Sigmoid colon (tissue), 4 donors: ENCODE results near the gene MILR1.
A peak's percentile ranks its signal among the peaks of the same experiment; 100 is the strongest.

ENCODE experiments used
- CTCF ChIP-seq, 4 experiments: fragments of 450-650 bp in 3 of 4; fragments of 200-600 bp in 1 of 4; IDR thresholded peaks; one replicate each; pipeline ENCODE4 v1.5.1; 2016 to 2019; ENCODE audit warnings: antibody characterized with exemption in 4 of 4, mild to moderate bottlenecking in 3 of 4, moderate library complexity in 2 of 4
- EP300 ChIP-seq, 4 donors: sonication (generic); formaldehyde crosslinking; IDR thresholded peaks; one replicate each; pipeline ENCODE4 v1.6.1; 2017; ENCODE audit warnings: antibody characterized with exemption in 4 of 4
- POLR2A ChIP-seq, 2 donors: fragments of 450-650 bp; IDR thresholded peaks; one replicate each; pipeline ENCODE4 v1.6.1; 2016; ENCODE audit warnings: antibody characterized with exemption in 2 of 2, mild to moderate bottlenecking in 2 of 2, moderate library complexity in 2 of 2
- POLR2AphosphoS5 ChIP-seq, 4 donors: sonication (generic); formaldehyde crosslinking; IDR thresholded peaks; one replicate each; pipeline ENCODE4 v1.6.1; 2017; ENCODE audit warnings: antibody characterized with exemption in 4 of 4

- peak in 1 of 4 donors; percentile 4 for TF ChIP-seq EP300 (IDR thresholded peaks at IDR 0.05)
- TF ChIP-seq CTCF (IDR thresholded peaks at IDR 0.05), result peak in 3 of 4 experiments; percentile 42 to 53 (median 49)
- TF ChIP-seq POLR2AphosphoS5 (IDR thresholded peaks at IDR 0.05), result peak; percentile 41 to 91 (median 86)
- no peak for TF ChIP-seq POLR2A (IDR thresholded peaks at IDR 0.05)
Observed at GRCh38 chr17:64496786-64497564, 48.1 kb downstream of the MILR1 start, which contains the start of gene POLG2.
